Measurements from ENCODE around the gene SERPINA12. TPM values are rescaled to one million over a fixed set of nuclear protein-coding genes. Genes with fewer than 3 reads are reported as not detected.

The SERPINA12 gene
- total and polyA plus RNA-seq, 12 donors: not detected

GRCh38 chr14:94451826-94452225, 57.4 kb downstream of the SERPINA12 start:
- DNase-seq: no peak
- no peaks in the 10 kb centered on the region for H3K36me3 ChIP-seq (replicated peaks in 1 of 2)
- 33 to 61% (median 53%) methylated on average over 3 of the region's 3 CpGs for WGBS, 4 donors
- H3K27ac ChIP-seq: no peak overlapping the region
- no peak for TF ChIP-seq POLR2A (IDR thresholded peaks at IDR 0.05)
- TF ChIP-seq CTCF (IDR thresholded peaks at IDR 0.05): no peak
- intact Hi-C loops (cut with DNase I): no loop called here
- H3K9me3 ChIP-seq (replicated peaks in 1 of 3): no peaks in the 10 kb centered on the region
- H3K4me3 ChIP-seq: no peak overlapping the region
- no peaks in the 10 kb centered on the region for H3K27me3 ChIP-seq
- no peaks in the 10 kb centered on the region for H3K4me1 ChIP-seq (replicated peaks in 1 of 2)

- Histone ChIP-seq H3K4me3 (no peak overlapping the region), H3K27me3 (no peaks in the 10 kb centered on the region), H3K9me3 (replicated peaks in 1 of 3) (no peaks in the 10 kb centered on the region), H3K27ac (no peak overlapping the region), H3K4me1 (replicated peaks in 1 of 2) (no peaks in the 10 kb centered on the region), H3K36me3 (replicated peaks in 1 of 2) (no peaks in the 10 kb centered on the region)
- 22 to 28% (median 28%) methylated on average over 8 of the region's 8 CpGs for WGBS, 4 donors
- TF ChIP-seq CTCF (IDR thresholded peaks at IDR 0.05): no peak
- no peak for TF ChIP-seq POLR2A (IDR thresholded peaks at IDR 0.05)
- DNase-seq: no peak
- intact Hi-C loops (cut with DNase I): no loop called here
These were observed 58.0 kb downstream of the SERPINA12 start for GRCh38 chr14:94451091-94451771.

GRCh38 chr14:94450722-94451090, 58.6 kb downstream of the SERPINA12 start:
- H3K36me3 ChIP-seq (replicated peaks in 1 of 2): no peaks in the 10 kb centered on the region
- no peak overlapping the region for H3K4me3 ChIP-seq
- H3K9me3 ChIP-seq (replicated peaks in 1 of 3): no peaks in the 10 kb centered on the region
- 59 to 76% (median 69%) methylated on average over 3 of the region's 3 CpGs for WGBS, 4 donors
- TF ChIP-seq POLR2A (IDR thresholded peaks at IDR 0.05) (no peak), CTCF (IDR thresholded peaks at IDR 0.05) (no peak)
- no peaks in the 10 kb centered on the region for H3K27me3 ChIP-seq
- no peak for DNase-seq
- intact Hi-C loops (cut with DNase I): no loop called here
- no peaks in the 10 kb centered on the region for H3K4me1 ChIP-seq (replicated peaks in 1 of 2)
- no peak overlapping the region for H3K27ac ChIP-seq

GRCh38 chr14:94449930-94450329, 59.3 kb downstream of the SERPINA12 start:
- H3K27ac ChIP-seq: no peak overlapping the region
- no peak for DNase-seq
- intact Hi-C loops (cut with DNase I): no loop called here
- TF ChIP-seq CTCF (IDR thresholded peaks at IDR 0.05) (no peak), POLR2A (IDR thresholded peaks at IDR 0.05) (no peak)
- 66 to 75% (median 72%) methylated on average over 6 of the region's 6 CpGs for WGBS, 4 donors
- H3K27me3 ChIP-seq: no peaks in the 10 kb centered on the region
- H3K36me3 ChIP-seq (replicated peaks in 1 of 2): no peaks in the 10 kb centered on the region
- H3K4me1 ChIP-seq (replicated peaks in 1 of 2): no peaks in the 10 kb centered on the region
- H3K9me3 ChIP-seq (replicated peaks in 1 of 3): no peaks in the 10 kb centered on the region
- no peak overlapping the region for H3K4me3 ChIP-seq
